Fibroblast of skin of left quadriceps (primary cell): ENCODE measurements around the gene LYZL4.

ENCODE experiments used
- DNase-seq, 2 experiments: peaks; one replicate each; pipeline ENCODE4 v3.0.0-alpha.2; 2013; ENCODE audit warnings: low read depth in 2 of 2

Gene LYZL4

GRCh38 chr3:42425736-42426407, 15.5 kb upstream of the LYZL4 start:
- no peak for DNase-seq

- no peak for DNase-seq
These were observed 14.5 kb upstream of the LYZL4 start for GRCh38 chr3:42424911-42425310.

- no peak for DNase-seq
These were observed 11.7 kb upstream of the LYZL4 start for GRCh38 chr3:42421818-42422796.

GRCh38 chr3:42419563-42419962, 9.2 kb upstream of the LYZL4 start:
- no peak for DNase-seq

GRCh38 chr3:42412526-42413155, 2.2 kb upstream of the LYZL4 start:
- DNase-seq = no peak

GRCh38 chr3:42411429-42411828, 1.0 kb upstream of the LYZL4 start:
- DNase-seq = no peak

- no peak for DNase-seq
These were observed 2.3 kb downstream of the LYZL4 start for GRCh38 chr3:42408156-42408555.

GRCh38 chr3:42406727-42407450, 3.5 kb downstream of the LYZL4 start:
- no peak for DNase-seq

GRCh38 chr3:42405857-42406256, 4.6 kb downstream of the LYZL4 start:
- DNase-seq = no peak

- DNase-seq = no peak
These were observed 6.7 kb downstream of the LYZL4 start for GRCh38 chr3:42403737-42404136.

GRCh38 chr3:42402394-42403096, 7.9 kb downstream of the LYZL4 start:
- no peak for DNase-seq

- no peak for DNase-seq
These were observed 12.3 kb downstream of the LYZL4 start for GRCh38 chr3:42398080-42398479.

- DNase-seq = no peak
These were observed 12.8 kb downstream of the LYZL4 start for GRCh38 chr3:42397644-42398043.

GRCh38 chr3:42394579-42395288, 15.7 kb downstream of the LYZL4 start:
- DNase-seq = no peak

- DNase-seq = no peak
These were observed 22.4 kb downstream of the LYZL4 start for GRCh38 chr3:42387802-42388651.

- no peak for DNase-seq
These were observed 28.8 kb downstream of the LYZL4 start for GRCh38 chr3:42381551-42382082.

GRCh38 chr3:42377681-42378080, 32.7 kb downstream of the LYZL4 start:
- DNase-seq = no peak

GRCh38 chr3:42376344-42376798, 34.0 kb downstream of the LYZL4 start:
- DNase-seq = peak; percentile 25 to 27

GRCh38 chr3:42375121-42375800, 35.1 kb downstream of the LYZL4 start:
- no peak for DNase-seq
